GM10847 (cell line): ENCODE measurements around the gene TSPAN17.

Experiments used
- POLR2A ChIP-seq: IDR thresholded peaks from 2 replicates; pipeline ENCODE4 v1.6.1; 2011; ENCODE audit not compliant: insufficient read length; ENCODE audit errors: extremely low read depth

TSPAN17 gene

DNA sequence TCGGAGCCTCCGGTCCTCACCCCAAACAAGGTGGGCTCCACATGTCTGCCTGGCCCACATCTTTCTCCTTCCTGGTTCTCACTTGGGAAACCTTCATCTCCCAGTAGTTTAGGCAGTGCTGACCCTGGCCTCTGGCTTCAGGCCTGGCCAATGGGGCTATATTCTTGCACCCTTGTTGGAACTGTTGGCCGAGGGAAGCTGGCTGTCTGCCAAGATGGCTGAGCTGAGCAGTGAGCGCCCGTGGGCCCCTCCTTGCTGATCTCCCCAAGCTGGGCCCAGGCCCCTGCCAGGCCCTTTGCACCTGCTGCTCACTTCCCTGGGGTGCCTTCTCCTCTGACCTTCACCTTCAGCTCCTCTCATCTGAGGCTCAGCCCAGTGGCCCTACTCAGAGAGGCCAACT is 31.3 kb downstream of the TSPAN17 start:
- no peak for TF ChIP-seq POLR2A

DNA sequence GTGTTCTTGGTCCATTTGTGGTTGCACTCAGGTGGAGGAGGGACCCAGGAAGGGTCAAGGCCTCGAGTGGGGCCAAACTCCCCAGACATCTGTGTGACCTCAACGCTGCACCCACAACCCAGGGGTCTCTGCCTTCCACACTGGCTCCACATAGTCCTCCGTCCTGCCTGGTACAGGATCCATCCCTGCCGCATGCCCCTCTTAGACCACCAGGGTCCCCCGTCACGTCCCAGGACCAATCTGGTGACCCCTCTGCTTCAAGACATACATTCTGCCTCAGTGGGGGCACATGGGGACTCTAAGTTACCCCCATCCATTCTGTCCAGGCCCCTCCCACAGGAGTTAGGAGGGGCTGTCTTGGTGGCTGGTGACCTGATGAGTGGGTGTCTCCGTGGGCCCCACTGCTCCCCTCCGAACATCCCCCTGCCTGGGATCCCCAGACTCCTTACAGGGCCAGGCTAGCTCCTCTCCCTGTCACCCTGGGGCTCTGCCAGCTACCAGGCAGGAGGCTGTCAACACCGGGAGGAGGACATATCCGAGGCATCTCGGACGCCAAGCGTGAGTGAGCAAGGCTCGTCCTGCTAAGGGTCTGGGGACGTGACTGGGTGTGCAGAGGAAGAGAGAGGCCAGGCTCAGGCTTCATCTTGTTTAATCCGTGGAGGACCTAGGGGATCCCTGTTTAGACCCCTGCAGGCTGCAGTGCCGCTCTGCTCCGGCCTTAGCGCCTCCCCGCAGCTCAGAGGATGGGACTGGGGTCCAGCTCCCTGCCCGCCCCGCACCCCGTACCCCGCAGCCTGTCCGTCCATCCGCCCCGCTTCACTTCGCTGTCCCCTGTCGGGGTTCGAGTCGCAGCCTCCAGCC is 32.3 kb downstream of the TSPAN17 start:
- TF ChIP-seq POLR2A: no peak

DNA sequence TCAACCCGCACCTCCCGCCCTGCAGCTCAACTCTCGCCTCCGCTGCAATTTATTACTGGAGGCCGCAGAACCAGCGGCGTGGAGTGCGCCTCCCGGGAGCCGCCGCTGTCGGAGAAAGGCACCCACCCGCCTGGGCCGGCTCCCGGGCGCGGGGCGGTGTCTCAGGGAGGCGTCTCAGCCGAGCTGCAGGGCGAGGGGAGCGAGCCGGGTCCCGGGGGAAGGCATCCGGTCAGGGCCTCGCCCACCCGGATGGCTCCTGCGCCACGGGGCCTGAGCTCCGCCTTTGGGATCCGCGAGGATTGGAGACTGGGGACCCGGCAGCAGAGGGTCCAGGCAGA is 32.9 kb downstream of the TSPAN17 start:
- no peak for TF ChIP-seq POLR2A

DNA sequence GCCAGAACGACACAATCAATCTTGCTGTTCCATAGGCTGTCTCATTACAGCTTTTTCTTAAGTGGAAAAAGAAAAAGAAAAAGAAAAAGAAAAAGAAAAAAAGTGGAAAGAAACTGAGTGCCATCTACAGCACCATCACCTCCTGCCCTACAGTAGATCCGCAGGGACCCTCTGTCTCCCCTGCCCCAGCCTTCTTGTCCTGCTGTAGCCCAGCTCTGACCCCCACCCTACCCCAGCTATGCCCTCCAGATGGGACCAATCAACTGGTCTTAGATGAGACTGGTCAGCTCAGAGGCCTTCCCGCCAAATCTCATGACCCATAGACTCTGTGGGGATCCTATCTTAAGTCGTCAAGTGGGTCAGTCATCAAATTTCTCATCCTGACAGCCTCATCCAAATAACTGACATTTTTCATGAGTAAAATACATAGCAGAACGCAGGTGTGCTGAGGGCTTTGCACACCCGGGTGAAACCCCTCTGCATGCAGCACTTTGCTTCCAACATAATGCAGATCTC is 34.8 kb downstream of the TSPAN17 start:
- no peak for TF ChIP-seq POLR2A

DNA sequence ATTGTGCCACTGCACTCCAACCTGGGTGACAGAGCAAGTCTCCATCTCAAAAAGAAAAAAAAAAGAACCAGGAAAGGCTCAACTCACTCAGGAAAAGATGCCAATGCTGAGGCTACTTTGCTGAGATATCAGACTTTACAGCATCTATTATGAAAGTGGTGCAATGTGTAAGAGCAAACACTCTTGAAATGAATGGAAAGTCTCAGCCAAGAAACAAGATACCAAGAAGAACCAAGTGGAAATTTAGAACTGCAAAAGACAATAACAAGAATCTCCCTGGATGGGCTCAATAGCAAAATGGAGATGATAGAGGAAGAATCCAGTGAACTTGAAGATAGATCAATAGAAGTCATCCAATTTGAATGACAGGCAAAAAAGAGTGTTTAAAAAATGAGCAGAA is 37.7 kb downstream of the TSPAN17 start:
- no peak for TF ChIP-seq POLR2A

DNA sequence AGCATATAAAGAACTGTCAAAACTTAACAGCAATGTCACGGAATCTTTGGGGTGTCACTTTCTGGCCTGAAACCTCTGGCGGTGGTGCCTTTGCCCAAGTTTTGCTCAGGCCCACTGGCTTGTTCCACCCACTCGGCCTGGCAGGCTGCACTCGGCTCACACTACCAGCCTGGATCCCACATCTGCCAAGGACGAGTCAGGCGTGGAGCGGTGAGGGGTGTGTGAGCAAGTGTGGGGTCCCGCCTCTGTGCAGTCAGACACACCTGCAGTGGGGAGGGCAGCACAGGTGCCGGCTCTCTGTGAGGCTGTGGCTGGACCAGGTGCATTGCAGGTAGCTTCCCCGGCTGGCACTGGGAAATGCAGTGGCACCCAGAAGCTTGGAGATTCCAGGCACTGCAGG is 40.0 kb downstream of the TSPAN17 start:
- no peak for TF ChIP-seq POLR2A

DNA sequence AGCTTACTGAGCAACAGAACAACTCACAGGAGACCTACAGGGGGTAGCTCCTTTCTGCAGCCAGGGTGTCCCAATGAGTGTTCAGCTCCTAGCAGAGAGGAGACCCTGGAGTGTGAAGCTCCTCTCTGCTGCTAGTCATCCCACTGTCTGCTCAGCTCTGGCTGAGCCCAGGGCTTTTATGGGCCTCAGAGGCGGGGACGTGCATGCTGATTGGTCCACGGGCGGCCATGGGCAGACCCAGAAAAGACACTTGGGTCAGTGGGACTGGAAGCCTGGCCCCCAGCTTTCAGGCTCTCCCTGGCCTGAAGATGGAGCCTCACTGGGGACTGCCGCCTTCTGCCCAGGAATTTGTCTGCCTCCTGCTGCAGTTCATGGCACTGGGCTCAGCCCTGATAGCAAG is 40.6 kb downstream of the TSPAN17 start:
- no peak for TF ChIP-seq POLR2A

DNA sequence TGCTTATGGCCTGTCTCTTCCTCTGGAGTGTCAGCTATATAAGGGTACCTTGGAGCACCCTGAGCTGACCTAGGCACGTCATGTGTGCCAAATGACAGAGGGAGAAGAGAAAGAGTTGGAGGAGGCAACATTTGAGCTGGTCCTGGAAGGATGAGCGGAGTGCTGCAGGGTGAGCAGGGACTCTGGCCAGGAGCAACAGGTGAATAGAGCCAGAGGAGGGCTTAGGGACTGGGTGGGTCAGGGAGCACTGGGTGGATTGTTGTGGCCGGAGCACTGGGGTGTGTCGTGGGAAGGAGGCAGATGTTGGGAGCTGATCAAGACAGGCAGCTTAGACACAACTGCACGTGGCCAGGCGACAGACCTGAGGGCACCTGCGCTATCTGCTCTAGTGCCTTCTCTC is 43.6 kb downstream of the TSPAN17 start:
- no peak for TF ChIP-seq POLR2A

DNA sequence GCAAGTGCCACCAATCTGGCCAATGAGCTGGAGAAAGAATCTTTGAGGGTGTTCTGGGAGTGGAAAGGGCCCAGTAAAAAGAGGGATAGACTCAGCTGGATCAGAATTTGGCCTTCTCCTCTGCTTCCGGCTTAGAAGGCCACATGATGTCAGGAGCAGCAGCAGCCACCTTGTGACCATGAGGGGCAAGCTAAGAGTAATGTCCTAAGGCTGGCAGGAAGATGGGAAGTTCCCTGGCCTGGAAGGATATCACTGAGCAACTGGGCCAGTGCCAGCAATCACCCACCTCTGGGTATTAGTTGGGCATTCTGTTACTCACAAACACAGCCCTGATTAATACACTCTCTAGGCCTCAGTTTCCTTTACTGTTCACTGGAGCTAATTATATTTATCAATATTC is 44.2 kb downstream of the TSPAN17 start:
- TF ChIP-seq POLR2A: no peak

DNA sequence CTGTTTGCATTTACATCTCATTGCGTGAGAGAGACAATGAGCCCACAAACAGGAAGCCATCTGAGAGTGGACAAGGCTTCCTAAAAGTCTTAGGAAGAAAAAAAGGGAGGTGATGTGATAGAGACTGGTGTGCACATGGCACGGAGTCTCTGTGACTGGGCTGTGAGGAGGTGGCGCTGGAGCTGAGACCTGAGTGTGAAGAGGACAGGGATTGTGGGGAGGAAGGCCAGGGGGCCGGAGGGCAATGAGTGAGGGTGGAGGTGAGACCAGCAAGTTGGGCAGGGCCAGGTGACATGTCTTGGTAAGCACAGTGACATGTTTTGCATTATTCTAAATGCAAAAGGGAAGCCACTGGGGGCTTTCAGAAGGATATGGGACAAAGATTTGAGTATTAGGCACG is 45.0 kb downstream of the TSPAN17 start:
- TF ChIP-seq POLR2A: no peak

DNA sequence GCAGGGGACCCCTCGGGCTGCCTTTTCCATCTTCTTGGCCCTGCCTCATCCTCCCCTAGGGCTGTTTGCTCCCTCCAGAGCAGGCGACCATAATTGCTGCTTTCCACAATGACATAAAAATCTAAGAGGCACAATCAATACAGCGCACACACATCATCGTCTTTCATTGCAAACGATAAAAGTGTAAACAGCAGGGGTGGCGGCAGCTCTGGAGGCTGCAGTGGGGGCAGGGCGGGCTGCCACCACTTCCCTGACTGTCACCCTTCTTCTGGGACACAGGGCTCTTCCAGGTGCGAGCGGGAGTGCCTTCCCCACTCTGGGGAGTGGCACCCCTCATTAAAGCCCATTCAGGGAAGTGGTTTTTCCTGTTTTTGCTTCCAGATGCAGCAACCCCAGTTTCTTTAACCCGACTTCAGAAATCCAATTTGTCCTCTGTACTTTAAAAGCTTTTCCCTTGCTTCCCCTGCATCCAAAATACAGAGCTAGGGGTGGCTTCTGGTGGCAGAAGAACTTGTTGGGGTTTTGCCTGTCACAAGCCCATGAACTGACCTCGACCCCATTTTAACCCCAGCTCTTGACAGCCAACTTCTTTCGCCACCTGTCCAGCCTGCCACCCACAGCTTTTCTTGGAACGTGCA is 45.7 kb downstream of the TSPAN17 start:
- TF ChIP-seq POLR2A: no peak

DNA sequence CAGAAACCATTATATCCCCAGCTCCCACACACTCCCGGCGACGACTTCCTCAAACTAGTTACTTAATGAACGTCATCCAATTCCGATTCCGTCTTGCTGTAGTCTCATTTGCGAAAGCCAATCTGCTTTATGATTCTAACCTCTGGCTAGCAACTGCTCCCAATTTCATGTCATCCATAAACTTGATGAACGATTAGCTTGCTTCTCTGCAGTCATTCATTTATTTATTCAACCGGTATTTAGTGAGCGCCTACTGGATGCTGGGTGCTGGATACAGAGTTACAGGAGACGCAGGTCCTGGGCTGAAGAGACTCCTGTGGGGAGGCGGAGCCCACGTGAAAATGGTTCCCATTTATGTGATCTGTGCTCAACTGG is 46.2 kb downstream of the TSPAN17 start:
- TF ChIP-seq POLR2A: no peak

DNA sequence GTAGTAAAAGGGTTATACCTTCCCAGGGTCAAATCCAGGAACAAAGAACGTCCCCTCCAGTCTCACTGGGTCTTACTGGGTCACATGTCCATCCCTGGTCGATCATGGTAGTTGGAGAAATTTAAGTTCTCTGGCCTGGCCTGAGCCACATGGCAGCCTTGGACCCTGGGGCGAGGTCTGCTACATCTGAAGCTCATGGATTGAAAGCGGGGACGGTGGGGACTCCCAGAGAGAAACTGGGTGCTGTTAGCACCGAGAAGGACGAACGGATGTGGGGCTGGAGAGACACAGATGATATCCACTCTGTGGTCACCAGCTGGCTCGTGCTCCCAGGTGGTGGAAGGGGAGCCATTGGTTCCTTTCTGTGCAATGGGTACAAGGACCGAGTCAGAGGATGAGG is 46.9 kb downstream of the TSPAN17 start:
- no peak for TF ChIP-seq POLR2A

DNA sequence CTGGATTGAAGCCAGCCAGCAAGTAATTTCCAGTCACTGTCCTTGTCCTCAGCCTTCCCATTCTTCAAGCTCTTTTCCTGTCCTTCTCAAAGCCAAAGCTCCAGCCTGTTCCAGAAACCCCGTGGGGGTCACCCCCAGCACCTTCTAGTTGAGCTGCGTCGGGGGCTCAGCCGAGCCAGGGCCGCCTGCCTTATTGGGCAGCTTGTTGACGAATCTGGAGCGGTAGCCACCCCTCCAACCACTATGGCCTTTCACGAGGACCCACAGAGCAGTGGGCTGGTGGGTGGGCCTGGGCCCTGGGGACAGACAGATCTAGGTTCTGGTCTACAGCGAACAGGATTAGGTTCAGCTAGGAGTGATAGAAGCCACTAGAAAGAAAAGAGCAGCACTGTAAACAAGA is 47.3 kb downstream of the TSPAN17 start:
- TF ChIP-seq POLR2A: no peak

DNA sequence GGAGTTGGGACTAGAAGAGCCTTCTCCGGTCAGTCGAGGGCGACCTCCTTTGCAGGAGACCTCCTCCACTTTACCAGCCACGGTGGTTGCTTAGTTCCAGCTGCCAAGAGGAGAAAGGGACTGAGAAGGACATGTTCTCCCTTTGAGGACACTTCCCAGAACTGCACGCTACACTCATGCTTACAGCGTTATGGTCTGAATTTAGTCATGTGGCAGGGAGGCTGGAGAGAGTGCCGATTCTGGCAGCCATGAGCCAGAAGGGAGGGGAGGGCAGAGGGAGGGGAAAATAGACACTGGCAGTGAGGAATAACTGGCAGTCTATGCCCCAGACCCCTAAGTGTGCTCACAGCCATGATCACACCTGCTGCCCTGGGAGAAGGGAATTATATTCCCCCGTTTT is 47.8 kb downstream of the TSPAN17 start:
- no peak for TF ChIP-seq POLR2A

DNA sequence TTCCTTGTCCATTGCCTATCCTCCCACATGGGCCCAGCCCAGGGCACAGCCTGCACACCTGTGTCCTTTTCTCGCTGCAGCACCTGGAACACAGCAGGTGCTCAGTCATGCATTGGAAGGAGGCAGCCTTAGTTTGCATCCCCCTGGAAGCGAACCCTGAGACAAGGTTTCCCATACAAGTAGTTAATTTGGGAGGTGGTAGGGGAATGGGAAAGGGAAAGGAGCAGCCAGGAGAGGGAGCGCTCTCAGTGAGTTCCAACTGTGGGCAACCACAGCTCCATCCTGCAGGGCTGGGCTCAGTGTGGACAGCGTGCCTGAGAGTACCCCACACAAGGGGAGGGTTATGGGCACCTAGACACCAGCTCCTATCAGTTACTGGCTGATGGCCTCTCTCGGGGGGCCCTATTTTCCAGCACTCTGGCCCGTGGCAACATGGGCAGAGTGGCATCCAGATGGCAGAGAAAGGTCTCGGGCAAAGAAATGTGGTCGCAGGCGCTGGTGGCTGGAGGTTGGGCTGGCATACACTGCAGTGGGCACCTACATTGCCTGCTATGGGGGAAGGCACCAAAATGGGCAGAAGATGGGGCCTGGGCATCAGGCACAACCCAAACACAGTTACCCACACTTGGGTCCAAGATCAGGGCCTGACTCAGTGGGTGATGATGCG is 50.1 kb downstream of the TSPAN17 start:
- no peak for TF ChIP-seq POLR2A
